ENCODE data around the gene WDR53. TPM values are rescaled to one million over a fixed set of nuclear protein-coding genes. Genes with fewer than 3 reads are reported as not detected.
A peak's percentile ranks its signal among the peaks of the same experiment; 100 is the strongest.
"Not testable (repeated sequence)": the region's sequence is repeated elsewhere in the genome, so short reads cannot be mapped to it uniquely, and the experiment has no call there.

The WDR53 gene
- polyA plus RNA-seq, 2 of the 4 experiments (the other 2 are of a cell fraction), result 10.8 to 12.0 TPM

GRCh38 chr3:196572389-196572788 is 4.0 kb upstream of the WDR53 start:
- no peak for TF ChIP-seq CBX8 (IDR thresholded peaks at IDR 0.05)
- no peak for TF ChIP-seq TP53 (CRISPR knock-in tag; IDR thresholded peaks at IDR 0.05)
- TF ChIP-seq KDM1A (IDR thresholded peaks at IDR 0.05; ENCODE audit: low read depth), result no peak
- TF ChIP-seq, protein P1, sequence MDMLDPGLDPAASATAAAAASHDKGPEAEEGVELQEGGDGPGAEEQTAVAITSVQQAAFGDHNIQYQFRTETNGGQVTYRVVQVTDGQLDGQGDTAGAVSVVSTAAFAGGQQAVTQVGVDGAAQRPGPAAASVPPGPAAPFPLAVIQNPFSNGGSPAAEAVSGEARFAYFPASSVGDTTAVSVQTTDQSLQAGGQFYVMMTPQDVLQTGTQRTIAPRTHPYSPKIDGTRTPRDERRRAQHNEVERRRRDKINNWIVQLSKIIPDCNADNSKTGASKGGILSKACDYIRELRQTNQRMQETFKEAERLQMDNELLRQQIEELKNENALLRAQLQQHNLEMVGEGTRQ (IDR thresholded peaks at IDR 0.05), result no peak
- TF ChIP-seq MAZ (IDR thresholded peaks at IDR 0.05; ENCODE audit: borderline replicate concordance, low read depth, low read length), result no peak
- no peak for TF ChIP-seq NR3C1 (IDR thresholded peaks at IDR 0.05)
- TF ChIP-seq NFE2L2 (conservative IDR thresholded peaks at IDR 0.05; ENCODE audit: low read length), result no peak
- TF ChIP-seq TFCP2L1 (CRISPR knock-in tag; IDR thresholded peaks at IDR 0.05), result no peak
- TF ChIP-seq EHF (CRISPR knock-in tag; IDR thresholded peaks at IDR 0.05), result no peak
- TF ChIP-seq PHF8 (IDR thresholded peaks at IDR 0.05; ENCODE audit: borderline replicate concordance, low read depth), result no peak
- TF ChIP-seq ZNF302 (CRISPR knock-in tag; IDR thresholded peaks at IDR 0.05), result no peak
- TF ChIP-seq CHD2 (IDR thresholded peaks at IDR 0.05; ENCODE audit: low read length, partially characterized antibody), result no peak
- TF ChIP-seq BHLHE40 (IDR thresholded peaks at IDR 0.05; ENCODE audit: low read depth, low read length), result no peak
- no peak overlapping the region for H3K27ac ChIP-seq
- DNase-seq (ENCODE audit: low read depth in 1 of 2, low spot score in 1 of 2), result no peak
- H3K4me2 ChIP-seq, result no peak overlapping the region
- FAIRE-seq, result no peak
- H3K9me3 ChIP-seq, result no peaks in the 10 kb centered on the region
- 88% methylated on average over 1 of the region's 1 CpG for WGBS (ENCODE audit: missing lambda C conversion rate)
- ChIA-PET CTCF (interaction anchor here (1.3 kb wide), 1 partner anchor 112 kb away, joined by 3 read pairs; no protein-coding TSS in a partner anchor), POLR2A (interaction anchor here (0.6 kb wide), 1 partner anchor 534 kb away, joined by 3 read pairs; no protein-coding TSS in a partner anchor)
- H3K4me3 ChIP-seq, result no peak overlapping the region
- no peak for ATAC-seq
- H3K4me1 ChIP-seq, result peaks cover 11% of the 10 kb centered on the region; the same call in 2 of the 3 replicates

- H3K27ac ChIP-seq; H3K4me3 ChIP-seq; POLR2A ChIA-PET; DNase-seq (ENCODE audit: low read depth in 1 of 2, low spot score in 1 of 2); ATAC-seq; FAIRE-seq; H3K9me3 ChIP-seq: not testable (repeated sequence)
- Histone ChIP-seq H3K4me2 (peak overlapping the region; percentile 78; the same call in 2 of the 3 replicates), H3K4me1 (peaks cover 15% of the 10 kb centered on the region; the same call in 2 of the 3 replicates)
- 92% methylated on average over 13 of the region's 13 CpGs for WGBS (ENCODE audit: missing lambda C conversion rate)
- CTCF ChIA-PET, result interaction anchor here (0.6 to 0.7 kb wide), 2 partner anchors 39 to 1123 kb away, joined by 3 to 4 read pairs; no protein-coding TSS in a partner anchor
Measured at GRCh38 chr3:196570332-196570731, 2.0 kb upstream of the WDR53 start.

- TF ChIP-seq JUNB (IDR thresholded peaks at IDR 0.05), result no peak
- no peak for TF ChIP-seq POLR2A (IDR thresholded peaks at IDR 0.05; ENCODE audit: low read length)
- no peak for TF ChIP-seq HOXA7 (CRISPR knock-in tag; IDR thresholded peaks at IDR 0.05)
- no peak for TF ChIP-seq ZNF302 (CRISPR knock-in tag; IDR thresholded peaks at IDR 0.05)
- TF ChIP-seq CHD4 (IDR thresholded peaks at IDR 0.05; ENCODE audit: borderline replicate concordance), result no peak
- TF ChIP-seq RFX5 (IDR thresholded peaks at IDR 0.05), result no peak
- TF ChIP-seq CHD2 (IDR thresholded peaks at IDR 0.05; ENCODE audit: low read length, partially characterized antibody), result no peak
- TF ChIP-seq KDM5A (IDR thresholded peaks at IDR 0.05), result no peak
- no peak for TF ChIP-seq GATA3 (IDR thresholded peaks at IDR 0.05; ENCODE audit: borderline replicate concordance)
- TF ChIP-seq RAD21 (conservative IDR thresholded peaks at IDR 0.05 in 1 of 2, IDR thresholded peaks at IDR 0.05 in 1 of 2), result no peak
- TF ChIP-seq POLR2AphosphoS2 (conservative IDR thresholded peaks at IDR 0.05; ENCODE audit: low read length), result no peak
- no peak for TF ChIP-seq ZFP36 (IDR thresholded peaks at IDR 0.05; ENCODE audit: borderline replicate concordance, partially characterized antibody)
- no peak for TF ChIP-seq TP53 (CRISPR knock-in tag; IDR thresholded peaks at IDR 0.05)
- TF ChIP-seq HDAC2 (IDR thresholded peaks at IDR 0.05), result no peak
- TF ChIP-seq REST (IDR thresholded peaks at IDR 0.05), result no peak
- TF ChIP-seq ESRRA (IDR thresholded peaks at IDR 0.05; ENCODE audit: borderline replicate concordance, low read length), result no peak
- TF ChIP-seq NFE2L2 (conservative IDR thresholded peaks at IDR 0.05; ENCODE audit: low read length), result no peak
- TF ChIP-seq TFCP2L1 (CRISPR knock-in tag; IDR thresholded peaks at IDR 0.05), result no peak
- no peak for FAIRE-seq
Measured at GRCh38 chr3:196569003-196569516, 706 bp upstream of the WDR53 start.

More at GRCh38 chr3:196569003-196569516, 706 bp upstream of the WDR53 start:
- Histone ChIP-seq H3K4me1 (peaks cover 19% of the 10 kb centered on the region), H3K4me2 (peak overlapping the region; percentile 78), H3K27ac (peak overlapping the region; percentile 79 to 93), H3K9me3 (no peaks in the 10 kb centered on the region), H3K4me3 (peak overlapping the region; percentile 86)
- ChIA-PET POLR2A (interaction anchor here (0.6 to 1.6 kb wide), 5 partner anchors 12 to 373 kb away, joined by 3 to 11 read pairs (median 4); partner anchors contain the start of genes NCBP2, RNF168 and SENP5), CTCF (interaction anchor here (0.6 to 2.2 kb wide), 4 partner anchors 40 to 401 kb away, joined by 4 to 9 read pairs (median 4); no protein-coding TSS in a partner anchor)
- peak; percentile 48 to 81 for ATAC-seq
- peak; percentile 31 to 39 for DNase-seq (ENCODE audit: low read depth in 1 of 2, low spot score in 1 of 2)
- WGBS (ENCODE audit: missing lambda C conversion rate), result 0% methylated on average over 14 of the region's 44 CpGs
